Thyroid gland (tissue), 4 donors: ENCODE results near the gene CACNB4. TPM values are rescaled to one million over a fixed set of nuclear protein-coding genes. Genes with fewer than 3 reads are reported as not detected.

Experiments used
- DNase-seq, 2 donors: peaks; one replicate each; pipeline ENCODE4 v3.0.0-alpha.2; 2019
- H3K27ac ChIP-seq, 3 donors: fragments of 200-600 bp; sonication (generic); 1 replicate in 2 of 3; 2 replicates in 1 of 3; pipeline ENCODE4 v1.5.1; 2016 to 2019; ENCODE audit warnings: mild to moderate bottlenecking in 1 of 3, moderate library complexity in 1 of 3
- H3K27me3 ChIP-seq: fragments of 200-600 bp; sonication (generic); one replicate; pipeline ENCODE4 v1.5.1; 2019
- H3K36me3 ChIP-seq, 2 donors: fragments of 200-600 bp; sonication (generic); one replicate each; pipeline ENCODE4 v1.5.1; 2016 to 2019
- H3K4me1 ChIP-seq, 2 donors: fragments of 200-600 bp; sonication (generic); one replicate each; pipeline ENCODE4 v1.5.1; 2017 to 2019
- H3K4me3 ChIP-seq, 3 donors: fragments of 200-600 bp; sonication (generic); replicated peaks in 1 of 3; 1 replicate in 2 of 3; 2 replicates in 1 of 3; pipeline ENCODE4 v1.5.1; 2016; ENCODE audit warnings: mild to moderate bottlenecking in 1 of 3
- H3K9me3 ChIP-seq: fragments of 200-600 bp; sonication (generic); one replicate; pipeline ENCODE4 v1.5.1; 2017
- POLR2A ChIP-seq, 2 donors: fragments of 450-650 bp; IDR thresholded peaks; one replicate each; pipeline ENCODE4 v1.6.1; 2017; ENCODE audit warnings: antibody characterized with exemption in 2 of 2, mild to moderate bottlenecking in 2 of 2, moderate library complexity in 1 of 2
- whole genome bisulfite sequencing, 2 donors: methylation state at CpG; one replicate each; pipeline ENCODE4 v1.1.5; 2017; 5-methylcytosine and 5-hydroxymethylcytosine counted together
- intact Hi-C: fragments of 100-400 bp; cut with DNase I; formaldehyde crosslinking; loops from one replicate; pipeline ENCODE4 v1.15.1; 2023
- total RNA-seq, 4 donors: library from RNA; depleted of rRNA; stranded (reverse); fragments of >200 nt; gene quantifications; one replicate each; pipeline ENCODE4 v1.2.3, GENCODE V29; 2016
- TF ChIP-seq, protein P1 (sequence below), 6 experiments: fragments of 200-600 bp in 3 of 6; fragments of 450-650 bp in 3 of 6; sonication (generic) in 3 of 6; IDR thresholded peaks; one replicate each; pipeline ENCODE4 v1.5.1; 2016 to 2019; ENCODE audit warnings: antibody characterized with exemption in 6 of 6, mild to moderate bottlenecking in 2 of 6, inconsistent platforms in 1 of 6, moderate library complexity in 1 of 6

CACNB4 gene
- total RNA-seq, 4 donors from 2014 or later, result 3.0 to 3.6 (median 3.2) TPM

DNA sequence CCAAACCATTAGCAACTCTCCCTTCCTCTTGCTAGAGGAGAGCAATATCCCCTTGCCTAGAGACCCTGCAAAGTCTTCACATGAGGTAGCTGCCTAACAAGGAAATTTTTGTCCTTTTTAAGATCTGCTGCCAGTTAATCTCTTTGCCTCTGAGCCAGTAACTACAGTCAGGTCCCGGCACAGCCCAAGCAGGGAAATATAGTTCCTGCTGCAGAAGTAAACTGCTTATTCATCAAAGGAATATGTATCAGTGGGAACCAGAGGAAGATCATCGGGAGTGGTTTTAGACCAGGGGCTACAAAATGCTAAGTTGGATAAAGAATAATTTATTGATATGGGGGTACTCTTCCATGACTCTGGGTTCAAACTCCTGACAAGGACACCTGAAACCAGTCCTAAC lies 30.6 kb downstream of the CACNB4 start:
- 82 to 83% methylated on average over 2 of the region's 2 CpGs for WGBS, 2 donors
- no peak for DNase-seq
- Histone ChIP-seq H3K27ac (no peak overlapping the region), H3K36me3 (no peaks in the 10 kb centered on the region), H3K4me3 (no peak overlapping the region), H3K27me3 (no peaks in the 10 kb centered on the region), H3K4me1 (no peaks in the 10 kb centered on the region), H3K9me3 (no peaks in the 10 kb centered on the region)
- intact Hi-C loops, result no loop called here
- TF ChIP-seq, protein P1, sequence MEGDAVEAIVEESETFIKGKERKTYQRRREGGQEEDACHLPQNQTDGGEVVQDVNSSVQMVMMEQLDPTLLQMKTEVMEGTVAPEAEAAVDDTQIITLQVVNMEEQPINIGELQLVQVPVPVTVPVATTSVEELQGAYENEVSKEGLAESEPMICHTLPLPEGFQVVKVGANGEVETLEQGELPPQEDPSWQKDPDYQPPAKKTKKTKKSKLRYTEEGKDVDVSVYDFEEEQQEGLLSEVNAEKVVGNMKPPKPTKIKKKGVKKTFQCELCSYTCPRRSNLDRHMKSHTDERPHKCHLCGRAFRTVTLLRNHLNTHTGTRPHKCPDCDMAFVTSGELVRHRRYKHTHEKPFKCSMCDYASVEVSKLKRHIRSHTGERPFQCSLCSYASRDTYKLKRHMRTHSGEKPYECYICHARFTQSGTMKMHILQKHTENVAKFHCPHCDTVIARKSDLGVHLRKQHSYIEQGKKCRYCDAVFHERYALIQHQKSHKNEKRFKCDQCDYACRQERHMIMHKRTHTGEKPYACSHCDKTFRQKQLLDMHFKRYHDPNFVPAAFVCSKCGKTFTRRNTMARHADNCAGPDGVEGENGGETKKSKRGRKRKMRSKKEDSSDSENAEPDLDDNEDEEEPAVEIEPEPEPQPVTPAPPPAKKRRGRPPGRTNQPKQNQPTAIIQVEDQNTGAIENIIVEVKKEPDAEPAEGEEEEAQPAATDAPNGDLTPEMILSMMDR (IDR thresholded peaks at IDR 0.05), result no peak
- TF ChIP-seq POLR2A (IDR thresholded peaks at IDR 0.05), result no peak

DNA sequence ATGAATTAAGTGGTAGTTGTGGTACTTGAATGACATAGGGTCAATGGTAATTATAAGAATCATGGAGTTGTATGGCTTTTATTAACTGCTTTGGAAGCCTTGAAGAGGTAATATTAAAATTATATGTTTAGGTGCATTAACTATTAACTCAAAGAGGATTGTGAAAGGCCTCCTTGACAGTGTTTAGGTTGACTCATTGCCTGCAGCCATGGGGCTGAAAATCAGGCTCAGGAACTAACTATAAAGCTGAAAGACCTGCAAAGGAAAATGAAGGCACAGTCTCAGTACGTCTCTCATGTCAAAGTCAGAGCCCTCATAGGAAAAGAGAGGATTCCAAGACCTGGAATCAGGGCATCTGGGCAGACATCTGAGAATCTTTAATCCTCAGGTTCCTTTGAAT lies 31.0 kb downstream of the CACNB4 start:
- Histone ChIP-seq H3K27me3 (no peaks in the 10 kb centered on the region), H3K36me3 (no peaks in the 10 kb centered on the region), H3K9me3 (no peaks in the 10 kb centered on the region), H3K4me1 (no peaks in the 10 kb centered on the region), H3K27ac (no peak overlapping the region), H3K4me3 (no peak overlapping the region)
- WGBS, 2 donors, result 89 to 96% methylated on average over 1 of the region's 1 CpG
- TF ChIP-seq, protein P1 (IDR thresholded peaks at IDR 0.05), result no peak
- no peak for TF ChIP-seq POLR2A (IDR thresholded peaks at IDR 0.05)
- no peak for DNase-seq
- intact Hi-C loops, result no loop called here

DNA sequence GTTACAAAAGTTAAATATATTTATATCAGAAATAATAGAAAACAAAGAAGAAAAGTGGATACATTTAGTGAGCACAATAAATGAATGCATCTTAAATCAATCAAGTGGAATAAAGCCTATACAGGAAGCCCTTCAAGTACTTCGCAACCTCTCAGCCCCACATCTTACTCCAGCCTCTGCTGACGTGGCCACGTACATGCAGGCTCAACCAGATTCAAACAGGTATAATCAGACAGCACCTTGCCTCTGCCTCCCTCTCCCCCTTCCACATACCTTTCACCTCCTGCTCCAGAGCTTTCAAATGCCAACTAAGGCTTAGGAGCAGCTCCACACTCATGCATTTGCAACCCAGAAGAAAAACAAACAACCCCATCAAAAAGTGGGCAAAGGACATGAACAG lies 32.9 kb downstream of the CACNB4 start:
- no peak for TF ChIP-seq POLR2A (IDR thresholded peaks at IDR 0.05)
- TF ChIP-seq, protein P1 (IDR thresholded peaks at IDR 0.05), result no peak
- H3K27ac ChIP-seq, result no peak overlapping the region
- H3K4me1 ChIP-seq, result peaks cover 0 to 6% of the 10 kb centered on the region in 2 donors
- H3K4me3 ChIP-seq, result no peak overlapping the region
- 80 to 81% methylated on average over 3 of the region's 3 CpGs for WGBS, 2 donors
- H3K27me3 ChIP-seq, result no peaks in the 10 kb centered on the region
- no peak for DNase-seq
- no peaks in the 10 kb centered on the region for H3K36me3 ChIP-seq
- intact Hi-C loops, result no loop called here
- no peaks in the 10 kb centered on the region for H3K9me3 ChIP-seq

DNA sequence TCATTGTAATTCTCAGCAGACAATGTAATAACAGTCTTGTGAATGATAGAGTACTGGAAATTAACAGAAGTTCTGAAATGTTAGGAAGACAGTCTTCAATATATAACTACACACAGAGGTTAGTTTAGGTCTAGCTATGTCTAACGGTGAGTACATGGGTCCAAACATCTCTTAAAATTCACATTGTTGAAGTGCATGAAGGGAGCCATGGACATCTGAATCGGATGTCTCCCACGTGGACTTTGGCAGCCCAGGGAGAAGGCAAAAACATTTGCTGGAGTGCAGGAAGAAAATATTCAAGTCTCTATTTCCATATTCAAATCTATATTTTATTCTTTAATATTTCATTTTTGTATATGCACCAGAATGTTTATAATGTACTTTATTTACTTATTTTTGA lies 34.8 kb downstream of the CACNB4 start:
- 62 to 68% methylated on average over 3 of the region's 3 CpGs for WGBS, 2 donors

DNA sequence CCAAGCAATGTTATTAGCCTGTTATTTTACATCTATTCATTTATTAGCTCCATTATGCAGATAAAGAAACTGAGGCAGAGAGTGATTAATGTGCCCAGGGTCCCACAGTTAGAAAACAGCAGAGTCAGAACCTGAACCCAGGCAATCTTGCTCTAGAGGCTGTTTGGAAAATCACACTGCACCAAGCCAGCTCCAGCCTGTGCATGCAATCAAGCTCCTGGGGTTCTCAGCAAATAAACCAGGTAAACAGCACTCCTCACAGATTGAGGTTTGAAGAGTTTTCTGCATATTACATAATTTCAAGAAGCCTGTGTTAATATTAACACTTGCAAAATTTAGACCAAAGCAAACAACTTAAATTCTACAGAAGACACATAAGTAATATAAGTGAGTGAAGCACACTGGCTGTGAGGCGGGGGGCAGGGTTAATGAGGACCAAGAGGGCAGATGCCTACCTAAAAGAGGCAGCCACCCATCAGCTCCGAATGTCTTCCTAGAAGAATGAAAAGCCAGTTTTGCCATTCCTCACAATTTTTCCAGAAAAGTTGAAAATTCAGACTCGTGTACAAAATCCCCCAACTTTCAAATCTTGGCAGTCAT lies 35.4 kb downstream of the CACNB4 start:
- peaks cover 0 to 6% of the 10 kb centered on the region in 2 donors for H3K4me1 ChIP-seq
- H3K27me3 ChIP-seq, result no peaks in the 10 kb centered on the region
- WGBS, 2 donors, result 57 to 62% methylated on average over 3 of the region's 3 CpGs
- no peaks in the 10 kb centered on the region for H3K9me3 ChIP-seq
- H3K36me3 ChIP-seq, result no peaks in the 10 kb centered on the region
- DNase-seq, result no peak
- H3K4me3 ChIP-seq, result no peak overlapping the region
- intact Hi-C loops, result no loop called here
- no peak overlapping the region for H3K27ac ChIP-seq
- no peak for TF ChIP-seq POLR2A (IDR thresholded peaks at IDR 0.05)
- TF ChIP-seq, protein P1 (IDR thresholded peaks at IDR 0.05), result no peak

More for the DNA sequence above, 34.8 kb downstream of the CACNB4 start:
- Histone ChIP-seq H3K27me3 (no peaks in the 10 kb centered on the region), H3K27ac (no peak overlapping the region), H3K4me1 (peaks cover 0 to 6% of the 10 kb centered on the region in 2 donors), H3K4me3 (no peak overlapping the region), H3K36me3 (no peaks in the 10 kb centered on the region), H3K9me3 (no peaks in the 10 kb centered on the region)
- no peak for TF ChIP-seq POLR2A (IDR thresholded peaks at IDR 0.05)
- TF ChIP-seq, protein P1 (IDR thresholded peaks at IDR 0.05), result no peak
- intact Hi-C loops, result no loop called here
- no peak for DNase-seq
